Body of pancreas (tissue), 4 donors: ENCODE data around the gene SLC25A19. TPM values are rescaled to one million over a fixed set of nuclear protein-coding genes. Genes with fewer than 3 reads are reported as not detected.
"Not testable (repeated sequence)": the region's sequence is repeated elsewhere in the genome, so short reads cannot be mapped to it uniquely, and the experiment has no call there.

Source experiments
- ATAC-seq: fragments of 150-250 bp; one replicate; pipeline ENCODE4 v1.9.1; 2016
- DNase-seq, 4 donors: peaks; one replicate each; pipeline ENCODE4 v3.0.0-alpha.2; 2019
- H3K27ac ChIP-seq, 4 donors: fragments of 200-600 bp; sonication (generic); 1 replicate in 3 of 4; 2 replicates in 1 of 4; pipeline versions ENCODE4 v1.5.1 to v1.6.1; 2016 to 2019; ENCODE audit warnings: mild to moderate bottlenecking in 1 of 4, mixed read lengths in 1 of 4, moderate library complexity in 1 of 4
- H3K27me3 ChIP-seq, 2 donors: fragments of 200-600 bp; sonication (generic); one replicate each; pipeline ENCODE4 v1.6.0; 2016; ENCODE audit warnings: mild to moderate bottlenecking in 1 of 2
- H3K36me3 ChIP-seq, 2 donors: fragments of 200-600 bp; sonication (generic); replicated peaks in 1 of 2; 2 replicates each; pipeline ENCODE4 v1.5.1; 2016; ENCODE audit warnings: low read depth in 2 of 2; ENCODE audit not compliant: insufficient read depth in 1 of 2
- H3K4me1 ChIP-seq: fragments of 200-600 bp; sonication (generic); one replicate; pipeline ENCODE4 v1.6.0; 2016
- H3K4me3 ChIP-seq, 2 donors: fragments of 200-600 bp; sonication (generic); 1 replicate in 1 of 2; 2 replicates in 1 of 2; pipeline ENCODE4 v1.5.1; 2016 to 2019
- H3K9me3 ChIP-seq, 3 donors: fragments of 200-600 bp; sonication (generic); 1 replicate in 2 of 3; 2 replicates in 1 of 3; pipeline ENCODE4 v1.5.1; 2016
- POLR2A ChIP-seq, 3 donors: fragments of 450-650 bp; IDR thresholded peaks; one replicate each; pipeline ENCODE4 v1.6.1; 2016; ENCODE audit warnings: antibody characterized with exemption in 3 of 3, mild to moderate bottlenecking in 2 of 3
- WGBS, 2 donors: methylation state at CpG; one replicate each; pipeline ENCODE4 v1.1.5; 2017; 5-methylcytosine and 5-hydroxymethylcytosine counted together
- intact Hi-C: fragments of 100-400 bp; cut with DNase I; formaldehyde crosslinking; loops from one replicate; pipeline ENCODE4 v1.15.1; 2023
- total RNA-seq, 2 donors: library from RNA; depleted of rRNA; stranded (reverse); fragments of >200 nt; gene quantifications; one replicate each; pipeline ENCODE4 v1.1.0, GENCODE V29; 2016
- TF ChIP-seq, protein P1 (sequence below), 7 experiments: fragments of 450-650 bp in 4 of 7; fragments of 200-600 bp in 3 of 7; sonication (generic) in 3 of 7; IDR thresholded peaks; one replicate each; pipeline ENCODE4 v1.5.1; 2016 to 2019; ENCODE audit warnings: antibody characterized with exemption in 7 of 7

SLC25A19 gene
- total RNA-seq, 2 donors from 2014 or later = 7.6 to 8.3 TPM

DNA sequence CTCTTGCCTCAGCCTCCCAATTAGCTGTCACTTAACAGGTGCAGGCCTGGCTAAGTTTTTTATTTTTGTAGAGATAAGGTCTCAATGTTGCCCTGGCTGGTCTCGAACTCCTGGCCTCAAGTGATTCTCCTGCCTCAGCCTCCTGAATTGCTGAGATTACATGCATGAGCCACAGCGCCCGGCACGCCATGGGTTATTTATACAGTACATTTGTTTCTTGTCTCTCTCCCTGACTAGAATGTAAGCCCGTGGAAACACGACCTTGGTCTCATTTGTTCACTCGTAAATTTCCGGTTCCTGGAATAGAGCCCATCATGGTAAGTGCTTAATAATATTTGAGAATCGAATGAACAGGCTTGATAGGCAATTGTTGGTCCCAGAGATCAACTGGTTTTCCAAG is 2.0 kb downstream of the SLC25A19 start:
- intact Hi-C loops = no loop called here
- WGBS, 2 donors = 46 to 55% methylated on average over 9 of the region's 9 CpGs

DNA sequence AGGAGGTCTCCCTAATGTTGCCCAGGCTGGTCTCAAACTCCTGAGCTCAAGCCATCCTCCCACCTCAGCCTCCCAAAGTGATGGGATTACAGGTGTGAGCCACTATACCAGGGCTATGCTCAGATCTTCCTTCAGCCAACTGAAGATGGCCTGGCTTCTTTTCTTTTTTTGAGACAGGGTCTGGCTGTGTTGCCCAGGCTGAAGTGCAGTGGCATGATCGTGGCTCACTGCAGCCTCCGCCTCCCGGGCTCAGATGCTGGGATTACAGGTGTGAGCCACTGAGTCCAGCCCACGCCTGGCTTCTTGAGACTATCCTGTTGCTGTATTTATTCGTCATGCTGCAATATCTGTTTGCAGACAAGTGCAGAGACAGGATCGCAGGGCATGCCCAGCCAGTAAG is 4.1 kb downstream of the SLC25A19 start:
- DNase-seq (no peak), ATAC-seq (no peak)
- H3K36me3 ChIP-seq = peaks cover 0 to 1% of the 10 kb centered on the region in 2 donors
- TF ChIP-seq, protein P1, sequence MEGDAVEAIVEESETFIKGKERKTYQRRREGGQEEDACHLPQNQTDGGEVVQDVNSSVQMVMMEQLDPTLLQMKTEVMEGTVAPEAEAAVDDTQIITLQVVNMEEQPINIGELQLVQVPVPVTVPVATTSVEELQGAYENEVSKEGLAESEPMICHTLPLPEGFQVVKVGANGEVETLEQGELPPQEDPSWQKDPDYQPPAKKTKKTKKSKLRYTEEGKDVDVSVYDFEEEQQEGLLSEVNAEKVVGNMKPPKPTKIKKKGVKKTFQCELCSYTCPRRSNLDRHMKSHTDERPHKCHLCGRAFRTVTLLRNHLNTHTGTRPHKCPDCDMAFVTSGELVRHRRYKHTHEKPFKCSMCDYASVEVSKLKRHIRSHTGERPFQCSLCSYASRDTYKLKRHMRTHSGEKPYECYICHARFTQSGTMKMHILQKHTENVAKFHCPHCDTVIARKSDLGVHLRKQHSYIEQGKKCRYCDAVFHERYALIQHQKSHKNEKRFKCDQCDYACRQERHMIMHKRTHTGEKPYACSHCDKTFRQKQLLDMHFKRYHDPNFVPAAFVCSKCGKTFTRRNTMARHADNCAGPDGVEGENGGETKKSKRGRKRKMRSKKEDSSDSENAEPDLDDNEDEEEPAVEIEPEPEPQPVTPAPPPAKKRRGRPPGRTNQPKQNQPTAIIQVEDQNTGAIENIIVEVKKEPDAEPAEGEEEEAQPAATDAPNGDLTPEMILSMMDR (IDR thresholded peaks at IDR 0.05) = no peak
- TF ChIP-seq POLR2A (IDR thresholded peaks at IDR 0.05) = no peak
- H3K27ac ChIP-seq = no peak overlapping the region
- intact Hi-C loops = no loop called here
- H3K4me3 ChIP-seq = no peak overlapping the region
- no peaks in the 10 kb centered on the region for H3K9me3 ChIP-seq
- H3K27me3 ChIP-seq = no peaks in the 10 kb centered on the region
- H3K4me1 ChIP-seq = peaks cover 14% of the 10 kb centered on the region
- WGBS, 2 donors = 83 to 93% methylated on average over 3 to 6 of the region's 6 CpGs

More for the DNA sequence above, 2.0 kb downstream of the SLC25A19 start:
- no peaks in the 10 kb centered on the region for H3K27me3 ChIP-seq
- H3K27ac ChIP-seq = no peak overlapping the region
- no peaks in the 10 kb centered on the region for H3K9me3 ChIP-seq
- TF ChIP-seq, protein P1 (IDR thresholded peaks at IDR 0.05) = no peak
- no peak for TF ChIP-seq POLR2A (IDR thresholded peaks at IDR 0.05)
- ATAC-seq = no peak
- no peak overlapping the region for H3K4me3 ChIP-seq
- peaks cover 14% of the 10 kb centered on the region for H3K4me1 ChIP-seq
- H3K36me3 ChIP-seq = no peaks in the 10 kb centered on the region
- no peak for DNase-seq

DNA sequence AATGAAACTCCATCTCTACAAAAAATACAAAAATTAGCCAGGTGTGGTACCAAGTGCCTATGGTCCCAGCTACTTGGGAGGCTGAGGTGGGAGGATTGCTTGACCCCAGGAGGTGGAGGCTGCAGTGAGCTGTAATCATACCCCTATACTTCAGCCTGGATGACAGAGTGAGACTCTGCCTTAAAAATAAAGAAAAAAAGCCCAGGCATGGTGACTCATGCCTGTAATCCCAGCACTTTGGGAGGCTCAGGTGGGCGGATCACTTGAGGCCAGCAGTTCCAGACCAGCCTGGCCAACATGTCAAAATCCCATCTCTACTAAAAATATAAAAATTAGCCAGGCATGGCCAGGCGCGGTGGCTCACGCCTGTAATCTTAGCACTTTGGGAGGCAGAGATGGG is 9.0 kb downstream of the SLC25A19 start:
- H3K4me3 ChIP-seq, ATAC-seq, H3K4me1 ChIP-seq, DNase-seq, H3K27me3 ChIP-seq, H3K27ac ChIP-seq, intact Hi-C loops, H3K36me3 ChIP-seq, H3K9me3 ChIP-seq: not testable (repeated sequence)
- WGBS, 2 donors = 90 to 95% methylated on average over 4 of the region's 4 CpGs

DNA sequence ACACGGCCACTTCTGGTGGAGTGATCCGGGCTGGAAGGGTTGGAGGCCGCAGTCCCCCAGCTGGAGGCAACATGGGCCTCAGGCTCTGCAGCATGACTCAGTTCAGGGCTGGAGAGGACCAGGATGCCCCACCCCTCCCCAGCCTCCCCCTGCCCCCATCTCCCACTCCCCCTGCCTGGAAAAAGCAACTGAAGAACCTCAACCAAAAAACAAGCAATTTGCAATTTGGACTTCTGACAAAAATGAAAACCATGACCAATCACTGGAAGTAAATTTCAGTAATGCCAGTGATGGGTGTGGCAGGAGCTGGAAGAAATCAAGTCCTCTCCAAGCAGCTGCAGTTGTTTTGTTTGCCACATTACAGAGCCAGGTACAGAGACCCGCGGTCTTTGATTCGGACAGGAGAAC is 11.6 kb downstream of the SLC25A19 start:
- peaks cover 0 to 1% of the 10 kb centered on the region in 2 donors for H3K36me3 ChIP-seq
- DNase-seq (no peak), ATAC-seq (no peak)
- H3K4me1 ChIP-seq = peaks cover 5% of the 10 kb centered on the region
- no peak overlapping the region for H3K4me3 ChIP-seq
- H3K27me3 ChIP-seq = no peaks in the 10 kb centered on the region
- TF ChIP-seq, protein P1 (IDR thresholded peaks at IDR 0.05) = no peak
- no peak for TF ChIP-seq POLR2A (IDR thresholded peaks at IDR 0.05)
- intact Hi-C loops = no loop called here
- no peaks in the 10 kb centered on the region for H3K9me3 ChIP-seq
- H3K27ac ChIP-seq = no peak overlapping the region
- 79 to 97% methylated on average over 3 to 6 of the region's 6 CpGs for WGBS, 2 donors

DNA sequence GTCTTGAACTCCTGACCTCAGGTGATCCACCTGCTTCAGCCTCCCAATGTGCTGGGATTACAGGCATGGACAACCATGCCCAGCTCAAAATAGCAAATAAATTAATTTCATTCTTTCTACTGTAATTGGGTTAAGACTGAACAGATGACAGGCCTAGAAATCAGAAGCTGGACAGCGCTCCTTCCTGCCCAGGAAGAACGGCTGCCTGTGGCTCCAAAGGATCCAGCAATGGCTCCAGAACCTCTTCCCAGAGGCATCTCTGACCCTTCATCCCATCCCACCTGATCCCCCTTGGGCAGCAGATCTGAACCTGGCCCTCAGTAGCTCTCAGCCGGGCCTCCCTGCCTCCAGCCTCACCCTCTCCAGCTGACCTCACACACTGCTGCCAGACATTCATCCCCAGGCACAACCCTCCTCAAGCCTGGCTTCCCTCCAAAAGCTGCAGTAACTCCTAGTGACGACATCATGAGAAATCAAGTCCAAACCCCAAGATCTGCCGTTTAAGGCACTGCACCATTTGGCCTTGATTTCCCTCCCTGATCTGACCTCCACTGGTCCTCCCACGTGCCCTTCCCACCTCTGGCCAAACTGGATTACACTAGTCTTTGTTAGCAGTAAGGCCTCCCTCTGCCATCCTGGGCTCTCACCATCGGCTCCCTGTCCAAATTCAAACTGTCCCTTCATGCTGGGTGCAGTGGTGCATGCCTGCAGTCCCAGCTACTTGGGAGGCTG is 15.1 kb downstream of the SLC25A19 start:
- no peak overlapping the region for H3K27ac ChIP-seq

More for the DNA sequence above, 15.1 kb downstream of the SLC25A19 start:
- Histone ChIP-seq H3K36me3 (no peaks in the 10 kb centered on the region), H3K4me3 (no peak overlapping the region), H3K4me1 (peaks cover 26% of the 10 kb centered on the region), H3K9me3 (no peaks in the 10 kb centered on the region), H3K27me3 (no peaks in the 10 kb centered on the region)
- 80 to 85% methylated on average over 7 of the region's 7 CpGs for WGBS, 2 donors
- TF ChIP-seq, protein P1 (IDR thresholded peaks at IDR 0.05) = no peak
- no peak for TF ChIP-seq POLR2A (IDR thresholded peaks at IDR 0.05)
- intact Hi-C loops = no loop called here
- ATAC-seq = no peak
- no peak for DNase-seq
